HG03108 (cell line): ENCODE measurements around the gene MMGT1.
"Not testable (repeated sequence)": the region's sequence is repeated elsewhere in the genome, so short reads cannot be mapped to it uniquely, and the experiment has no call there.

Experiments used
- ATAC-seq: cut with Tn5 transposase; IDR thresholded peaks from one replicate; pipeline ENCODE4 v1.9.1; 2021; ENCODE audit warnings: moderate library complexity; ENCODE audit not compliant: unreplicated experiment

MMGT1 gene

DNA sequence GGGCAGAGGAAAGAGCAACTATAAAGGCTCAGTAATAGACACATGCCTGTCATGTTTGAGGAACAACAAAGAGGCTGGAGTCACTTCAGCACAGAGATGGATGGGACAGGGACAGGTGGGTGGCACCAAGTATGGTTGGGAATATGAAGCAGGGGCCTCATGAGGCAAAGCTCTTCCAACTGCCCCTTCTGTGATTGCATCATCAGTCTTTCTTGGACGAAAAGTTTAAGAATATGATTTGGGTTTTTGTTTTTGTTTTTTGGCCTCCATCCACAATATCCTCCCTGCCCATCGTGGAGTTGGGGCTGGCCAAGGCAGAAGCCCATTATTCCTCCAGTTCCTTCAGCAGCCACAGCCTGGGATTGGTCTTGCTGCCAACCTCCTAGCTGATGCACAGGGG is 45.9 kb downstream of the MMGT1 start:
- no peak for ATAC-seq

DNA sequence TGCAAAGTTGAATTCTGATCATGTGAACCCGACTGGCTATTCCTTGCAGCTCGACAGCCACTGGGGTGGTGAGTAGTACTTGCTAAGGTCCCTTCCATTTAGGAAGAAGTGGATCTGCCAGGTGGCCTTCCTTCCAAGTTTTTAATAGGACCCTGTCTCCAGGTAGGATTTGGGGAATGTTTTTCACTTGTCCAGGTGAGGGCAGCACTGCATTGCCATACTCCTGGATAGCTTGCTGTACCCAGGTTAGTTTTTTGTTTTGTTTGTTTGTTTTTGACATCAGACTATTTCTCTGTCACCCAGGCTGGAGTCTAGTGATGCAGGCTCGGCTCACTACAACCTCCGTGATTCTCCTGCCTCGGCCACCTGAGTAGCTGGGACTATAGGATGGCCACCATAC is 50.4 kb downstream of the MMGT1 start:
- no peak for ATAC-seq

DNA sequence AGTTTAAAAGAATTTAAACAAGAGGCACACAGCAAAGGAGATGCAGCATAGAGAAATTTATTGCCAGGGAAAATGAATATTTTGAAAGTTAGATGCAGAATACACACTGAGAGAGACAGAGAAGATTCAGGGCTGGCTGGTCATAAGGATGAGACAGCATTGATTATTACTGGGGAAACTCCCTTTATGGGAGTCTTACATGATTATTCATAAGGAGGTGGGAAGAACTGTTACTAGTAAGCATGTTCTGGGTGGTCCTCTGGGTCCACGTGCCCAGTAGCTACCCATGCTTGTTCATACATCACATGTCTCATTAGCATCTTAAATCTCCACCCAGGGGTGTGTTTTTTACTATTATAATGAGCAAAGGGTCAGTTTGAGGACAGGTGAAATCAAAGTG is 53.3 kb downstream of the MMGT1 start:
- not testable (repeated sequence) for ATAC-seq

DNA sequence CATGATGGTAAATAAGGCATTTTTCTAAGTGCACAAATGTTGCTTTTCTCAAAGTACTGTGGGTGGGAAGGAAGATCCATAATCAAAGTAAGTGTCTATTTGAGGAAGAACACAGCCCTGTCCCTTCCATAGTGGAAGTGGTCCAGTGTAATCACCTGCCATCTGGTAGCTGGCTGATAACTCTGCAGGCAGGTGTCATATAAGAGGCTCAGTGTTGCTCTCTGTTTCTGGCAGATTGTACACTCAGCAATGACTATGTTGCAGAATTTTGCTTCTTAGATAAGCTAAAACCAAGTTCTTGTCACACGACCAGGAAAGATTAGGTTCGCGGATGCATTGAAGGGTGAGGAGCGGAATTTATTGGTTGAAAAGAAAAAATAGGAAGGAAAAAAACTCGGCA is 59.4 kb downstream of the MMGT1 start:
- no peak for ATAC-seq
